Inflammatory macrophage treated with lipopolysaccharide for 4 hours (primary cell): ENCODE results near the gene HVCN1.
"Not testable (repeated sequence)": the region's sequence is repeated elsewhere in the genome, so short reads cannot be mapped to it uniquely, and the experiment has no call there.

Experiments
- DNase-seq: peaks from one replicate; pipeline ENCODE4 v3.0.0-alpha.2; 2020

The HVCN1 gene

GRCh38 chr12:110688446-110689280, at the start of gene HVCN1:
TSS of gene HVCN1 (minus strand) at chr12:110689115. CDS start at chr12:110683245, 5,870 bp downstream.
- DNase-seq: peak; percentile 23

- no peak for DNase-seq
Measured at GRCh38 chr12:110737532-110737931, 48.6 kb upstream of the HVCN1 start.

GRCh38 chr12:110737016-110737415, 48.1 kb upstream of the HVCN1 start:
- not testable (repeated sequence) for DNase-seq

GRCh38 chr12:110733900-110734299, 45.0 kb upstream of the HVCN1 start:
- no peak for DNase-seq

- DNase-seq: no peak
Measured at GRCh38 chr12:110733089-110733715, 44.3 kb upstream of the HVCN1 start.

GRCh38 chr12:110732572-110732971, 43.7 kb upstream of the HVCN1 start:
- no peak for DNase-seq

GRCh38 chr12:110731479-110731878, 42.6 kb upstream of the HVCN1 start:
- no peak for DNase-seq

- DNase-seq: no peak
Measured at GRCh38 chr12:110728628-110729027, 39.7 kb upstream of the HVCN1 start.

- no peak for DNase-seq
Measured at GRCh38 chr12:110726708-110727369, 37.9 kb upstream of the HVCN1 start.

- no peak for DNase-seq
Measured at GRCh38 chr12:110726028-110726427, 37.1 kb upstream of the HVCN1 start.

GRCh38 chr12:110725267-110725666, 36.4 kb upstream of the HVCN1 start:
- no peak for DNase-seq

- not testable (repeated sequence) for DNase-seq
Measured at GRCh38 chr12:110722892-110723291, 34.0 kb upstream of the HVCN1 start.

GRCh38 chr12:110721570-110721969, 32.7 kb upstream of the HVCN1 start:
- DNase-seq: no peak

- DNase-seq: no peak
Measured at GRCh38 chr12:110720516-110720915, 31.6 kb upstream of the HVCN1 start.

- no peak for DNase-seq
Measured at GRCh38 chr12:110718222-110718908, 29.4 kb upstream of the HVCN1 start.

GRCh38 chr12:110717037-110717436, 28.1 kb upstream of the HVCN1 start:
- DNase-seq: no peak

- DNase-seq: no peak
Measured at GRCh38 chr12:110708917-110709316, 20.0 kb upstream of the HVCN1 start.

- peak; percentile 18 for DNase-seq
Measured at GRCh38 chr12:110705309-110705708, 16.4 kb upstream of the HVCN1 start.

GRCh38 chr12:110704750-110705149, 15.8 kb upstream of the HVCN1 start:
- DNase-seq: no peak

- DNase-seq: no peak
Measured at GRCh38 chr12:110704231-110704630, 15.3 kb upstream of the HVCN1 start.

GRCh38 chr12:110702081-110702480, 13.2 kb upstream of the HVCN1 start:
- no peak for DNase-seq

- DNase-seq: no peak
Measured at GRCh38 chr12:110699591-110700445, 10.9 kb upstream of the HVCN1 start.
